ENCODE results near the gene ATP8B4.

Gene ATP8B4

DNA sequence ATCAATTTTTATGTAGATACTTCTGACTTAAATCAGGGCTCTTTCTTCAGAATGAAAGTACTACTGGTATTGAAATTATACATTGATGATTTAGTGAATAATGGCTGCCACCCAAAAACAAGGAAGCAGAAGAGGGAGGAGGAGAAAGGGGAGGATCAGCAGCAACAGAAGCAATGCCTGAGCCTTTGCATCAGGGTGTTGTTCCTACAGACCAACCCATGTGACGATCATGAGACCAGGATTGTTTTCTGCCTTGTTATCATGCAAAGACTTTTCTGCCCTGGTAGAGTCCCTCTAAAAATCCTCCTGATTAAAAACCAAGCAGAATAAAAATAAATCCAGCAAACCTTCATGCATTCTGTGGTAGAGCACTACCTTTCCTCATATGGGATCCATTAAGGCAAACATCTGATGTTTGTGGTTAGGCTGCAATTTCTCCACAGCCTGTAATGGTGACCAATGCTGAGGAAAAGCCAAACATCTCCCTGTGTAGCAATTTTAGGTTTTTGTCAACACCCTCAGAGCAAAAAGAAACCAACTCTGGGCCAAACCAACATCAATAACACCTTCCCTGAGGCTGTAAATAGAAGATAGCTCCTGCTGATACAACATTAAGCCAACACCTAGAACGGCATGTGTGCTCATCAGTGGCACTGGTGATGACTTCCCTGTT, 191.7 kb downstream of the ATP8B4 start:
- TF ChIP-seq TEAD4 (IDR thresholded peaks at IDR 0.05) (no peak), RAD21 (IDR thresholded peaks at IDR 0.05; ENCODE audit: low read depth) (no peak), EGR1 (IDR thresholded peaks at IDR 0.05) (no peak), TAF1 (IDR thresholded peaks at IDR 0.05; ENCODE audit: low read depth) (no peak), CEBPB (IDR thresholded peaks at IDR 0.05) (no peak), TCF12 (IDR thresholded peaks at IDR 0.05; ENCODE audit: low read depth) (no peak), EP300 (IDR thresholded peaks at IDR 0.05; ENCODE audit: borderline replicate concordance) (no peak), YY1 (IDR thresholded peaks at IDR 0.05; ENCODE audit: low read depth) (no peak)

DNA sequence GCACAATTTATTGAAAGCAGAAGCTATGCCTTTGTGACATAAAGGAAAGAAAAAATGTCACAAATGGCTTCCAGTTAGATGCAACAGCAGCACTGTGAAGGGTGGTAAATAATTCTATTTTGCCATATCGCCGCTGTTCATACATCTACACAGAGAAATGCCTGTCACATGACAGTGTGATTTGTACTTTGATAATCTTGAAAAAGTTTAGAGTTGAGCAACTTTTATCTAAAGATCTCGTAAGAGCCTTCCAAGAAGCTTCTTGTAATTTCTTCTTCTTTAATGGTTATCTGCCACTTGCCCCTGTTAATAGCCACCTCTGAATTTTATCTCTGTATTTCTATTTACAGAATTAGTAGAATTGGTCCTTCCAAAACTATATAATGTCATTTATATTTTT, 192.3 kb downstream of the ATP8B4 start:
- TF ChIP-seq NFIC (IDR thresholded peaks at IDR 0.05) (no peak), EP300 (IDR thresholded peaks at IDR 0.05; ENCODE audit: borderline replicate concordance) (no peak), FOXM1 (IDR thresholded peaks at IDR 0.05; ENCODE audit: borderline replicate concordance, low read depth) (no peak)

DNA sequence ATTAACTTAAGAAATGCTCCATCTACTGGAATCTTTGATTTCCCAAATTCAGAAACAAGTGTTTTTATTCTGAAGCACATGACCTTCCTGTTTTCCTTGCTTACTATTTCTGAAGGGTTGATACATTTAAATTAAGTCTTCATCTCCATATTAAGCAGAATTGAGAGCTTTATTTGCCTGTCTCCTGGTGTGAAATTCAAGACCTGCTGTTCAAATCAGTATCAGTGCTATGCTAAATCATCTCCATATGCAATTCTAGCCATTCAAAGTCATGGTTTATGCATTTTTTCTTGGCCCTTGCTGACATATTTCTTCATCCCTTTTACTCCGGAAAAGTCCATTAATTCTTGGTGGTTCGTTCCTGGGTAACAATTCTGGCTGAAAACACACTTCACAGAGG, 195.4 kb downstream of the ATP8B4 start:
- TF ChIP-seq, protein P1, sequence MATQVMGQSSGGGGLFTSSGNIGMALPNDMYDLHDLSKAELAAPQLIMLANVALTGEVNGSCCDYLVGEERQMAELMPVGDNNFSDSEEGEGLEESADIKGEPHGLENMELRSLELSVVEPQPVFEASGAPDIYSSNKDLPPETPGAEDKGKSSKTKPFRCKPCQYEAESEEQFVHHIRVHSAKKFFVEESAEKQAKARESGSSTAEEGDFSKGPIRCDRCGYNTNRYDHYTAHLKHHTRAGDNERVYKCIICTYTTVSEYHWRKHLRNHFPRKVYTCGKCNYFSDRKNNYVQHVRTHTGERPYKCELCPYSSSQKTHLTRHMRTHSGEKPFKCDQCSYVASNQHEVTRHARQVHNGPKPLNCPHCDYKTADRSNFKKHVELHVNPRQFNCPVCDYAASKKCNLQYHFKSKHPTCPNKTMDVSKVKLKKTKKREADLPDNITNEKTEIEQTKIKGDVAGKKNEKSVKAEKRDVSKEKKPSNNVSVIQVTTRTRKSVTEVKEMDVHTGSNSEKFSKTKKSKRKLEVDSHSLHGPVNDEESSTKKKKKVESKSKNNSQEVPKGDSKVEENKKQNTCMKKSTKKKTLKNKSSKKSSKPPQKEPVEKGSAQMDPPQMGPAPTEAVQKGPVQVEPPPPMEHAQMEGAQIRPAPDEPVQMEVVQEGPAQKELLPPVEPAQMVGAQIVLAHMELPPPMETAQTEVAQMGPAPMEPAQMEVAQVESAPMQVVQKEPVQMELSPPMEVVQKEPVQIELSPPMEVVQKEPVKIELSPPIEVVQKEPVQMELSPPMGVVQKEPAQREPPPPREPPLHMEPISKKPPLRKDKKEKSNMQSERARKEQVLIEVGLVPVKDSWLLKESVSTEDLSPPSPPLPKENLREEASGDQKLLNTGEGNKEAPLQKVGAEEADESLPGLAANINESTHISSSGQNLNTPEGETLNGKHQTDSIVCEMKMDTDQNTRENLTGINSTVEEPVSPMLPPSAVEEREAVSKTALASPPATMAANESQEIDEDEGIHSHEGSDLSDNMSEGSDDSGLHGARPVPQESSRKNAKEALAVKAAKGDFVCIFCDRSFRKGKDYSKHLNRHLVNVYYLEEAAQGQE (IDR thresholded peaks at IDR 0.05; ENCODE audit: low read depth) = no peak
- no peak for TF ChIP-seq TEAD4 (IDR thresholded peaks at IDR 0.05)

DNA sequence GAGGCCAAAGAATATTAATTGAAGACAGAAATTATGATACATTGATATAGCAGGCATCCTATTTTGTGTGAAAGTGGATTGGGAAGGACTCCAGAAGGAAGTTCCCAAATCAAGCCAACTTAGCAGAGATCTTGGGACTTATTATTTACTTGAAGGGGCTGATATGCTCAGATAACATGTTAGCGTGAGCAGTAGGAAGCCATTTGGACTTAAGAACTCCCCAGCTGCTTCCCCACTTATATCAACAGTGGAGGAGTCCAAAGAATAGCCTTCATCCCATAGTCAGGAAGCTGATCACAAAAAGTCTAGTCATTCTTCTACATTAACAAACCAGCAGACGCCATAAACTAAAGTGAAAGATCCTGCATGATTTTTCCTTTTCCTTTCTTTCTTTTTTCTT, 200.0 kb downstream of the ATP8B4 start:
- TF ChIP-seq TCF12 (IDR thresholded peaks at IDR 0.05; ENCODE audit: low read depth) (no peak), YY1 (IDR thresholded peaks at IDR 0.05; ENCODE audit: low read depth) (no peak), RAD21 (IDR thresholded peaks at IDR 0.05; ENCODE audit: low read depth) (no peak), FOXM1 (IDR thresholded peaks at IDR 0.05; ENCODE audit: borderline replicate concordance, low read depth) (no peak), TAF1 (IDR thresholded peaks at IDR 0.05; ENCODE audit: low read depth) (no peak), NFIC (IDR thresholded peaks at IDR 0.05) (no peak), ZBTB7A (IDR thresholded peaks at IDR 0.05; ENCODE audit: low read depth) (no peak), CREB1 (IDR thresholded peaks at IDR 0.05; ENCODE audit: low read depth) (no peak), EGR1 (IDR thresholded peaks at IDR 0.05) (no peak), EP300 (IDR thresholded peaks at IDR 0.05; ENCODE audit: borderline replicate concordance) (no peak), TEAD4 (IDR thresholded peaks at IDR 0.05) (no peak), CEBPB (IDR thresholded peaks at IDR 0.05) (no peak)
- TF ChIP-seq, protein P2, sequence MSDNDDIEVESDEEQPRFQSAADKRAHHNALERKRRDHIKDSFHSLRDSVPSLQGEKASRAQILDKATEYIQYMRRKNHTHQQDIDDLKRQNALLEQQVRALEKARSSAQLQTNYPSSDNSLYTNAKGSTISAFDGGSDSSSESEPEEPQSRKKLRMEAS (IDR thresholded peaks at IDR 0.05) = no peak
- TF ChIP-seq, protein P1 (IDR thresholded peaks at IDR 0.05; ENCODE audit: low read depth) = no peak
- TF ChIP-seq, protein P3, sequence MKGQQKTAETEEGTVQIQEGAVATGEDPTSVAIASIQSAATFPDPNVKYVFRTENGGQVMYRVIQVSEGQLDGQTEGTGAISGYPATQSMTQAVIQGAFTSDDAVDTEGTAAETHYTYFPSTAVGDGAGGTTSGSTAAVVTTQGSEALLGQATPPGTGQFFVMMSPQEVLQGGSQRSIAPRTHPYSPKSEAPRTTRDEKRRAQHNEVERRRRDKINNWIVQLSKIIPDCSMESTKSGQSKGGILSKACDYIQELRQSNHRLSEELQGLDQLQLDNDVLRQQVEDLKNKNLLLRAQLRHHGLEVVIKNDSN (IDR thresholded peaks at IDR 0.05) = no peak

DNA sequence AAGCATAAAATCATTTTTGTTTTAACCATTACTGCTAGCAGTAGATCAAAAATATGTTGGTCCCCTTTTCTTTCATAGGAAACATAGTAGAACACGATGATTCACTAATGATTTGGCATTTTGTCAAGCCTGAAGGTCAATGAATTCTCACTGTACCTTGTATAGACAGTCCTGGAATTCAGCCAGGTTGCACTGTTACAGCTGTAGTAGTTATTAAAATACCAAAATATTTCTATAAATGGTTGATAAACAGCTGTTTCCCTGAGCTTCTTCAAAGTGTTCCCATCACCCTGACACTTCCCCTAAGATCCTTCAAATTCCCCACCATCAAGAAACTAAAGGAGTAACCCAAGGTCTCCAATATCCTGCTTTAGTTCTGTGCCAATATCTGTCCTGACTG, 200.9 kb downstream of the ATP8B4 start:
- 0 out of 2 replicates have a peak, but pooled peaks have one; percentile 14 for TF ChIP-seq NFIC (IDR thresholded peaks at IDR 0.05)
- no peak for TF ChIP-seq ZBTB7A (IDR thresholded peaks at IDR 0.05; ENCODE audit: low read depth)
- no peak for TF ChIP-seq RAD21 (IDR thresholded peaks at IDR 0.05; ENCODE audit: low read depth)
- no peak for TF ChIP-seq TCF12 (IDR thresholded peaks at IDR 0.05; ENCODE audit: low read depth)
- TF ChIP-seq EGR1 (IDR thresholded peaks at IDR 0.05) = no peak
- TF ChIP-seq TEAD4 (IDR thresholded peaks at IDR 0.05) = no peak

DNA sequence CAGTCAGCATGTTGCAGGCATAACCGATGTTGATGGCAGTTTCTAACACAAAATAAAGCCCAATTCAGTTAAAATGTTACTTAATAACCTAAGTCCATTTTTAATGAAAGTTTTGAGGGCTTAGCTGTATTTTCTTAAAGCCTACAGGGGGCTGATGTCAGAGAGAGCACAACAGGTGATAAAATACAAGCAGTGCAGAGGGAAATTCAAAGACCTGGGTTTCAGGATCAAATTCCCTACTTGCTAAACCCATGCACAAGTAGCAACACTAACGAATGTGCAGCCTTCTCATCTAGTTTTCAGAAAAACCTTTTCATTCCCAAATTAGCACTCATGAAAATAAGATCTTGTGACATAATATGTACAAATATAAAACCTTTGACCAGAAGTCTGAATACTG, 202.0 kb downstream of the ATP8B4 start:
- no peak for TF ChIP-seq TCF12 (IDR thresholded peaks at IDR 0.05; ENCODE audit: low read depth)
- no peak for TF ChIP-seq YY1 (IDR thresholded peaks at IDR 0.05; ENCODE audit: low read depth)
- no peak for TF ChIP-seq TAF1 (IDR thresholded peaks at IDR 0.05; ENCODE audit: low read depth)
- no peak for TF ChIP-seq ZBTB7A (IDR thresholded peaks at IDR 0.05; ENCODE audit: low read depth)
- no peak for TF ChIP-seq TEAD4 (IDR thresholded peaks at IDR 0.05)
- TF ChIP-seq, protein P3 (IDR thresholded peaks at IDR 0.05) = no peak
- TF ChIP-seq EGR1 (IDR thresholded peaks at IDR 0.05) = no peak
- TF ChIP-seq, protein P1 (IDR thresholded peaks at IDR 0.05; ENCODE audit: low read depth) = no peak
- no peak for TF ChIP-seq CEBPB (IDR thresholded peaks at IDR 0.05)
- TF ChIP-seq, protein P2 (IDR thresholded peaks at IDR 0.05) = no peak
- no peak for TF ChIP-seq FOXM1 (IDR thresholded peaks at IDR 0.05; ENCODE audit: borderline replicate concordance, low read depth)
- no peak for TF ChIP-seq NFIC (IDR thresholded peaks at IDR 0.05)
- no peak for TF ChIP-seq CREB1 (IDR thresholded peaks at IDR 0.05; ENCODE audit: low read depth)

Data from Ishikawa (cell line).